ENCODE measurements around the gene ARHGAP8.
"Not testable (repeated sequence)": the region's sequence is repeated elsewhere in the genome, so short reads cannot be mapped to it uniquely, and the experiment has no call there.

Gene ARHGAP8

GRCh38 chr22:44840611-44841322 is 88.4 kb downstream of the ARHGAP8 start:
- DNase-seq (ENCODE audit: low read depth, low spot score) = no peak
- no peak overlapping the region for H3K4me3 ChIP-seq (ENCODE audit: low read length)

GRCh38 chr22:44842417-44842816 is 90.0 kb downstream of the ARHGAP8 start:
- H3K4me3 ChIP-seq (ENCODE audit: low read length) = no peak overlapping the region
- DNase-seq (ENCODE audit: low read depth, low spot score) = no peak

- no peak for DNase-seq (ENCODE audit: low read depth, low spot score)
- no peak overlapping the region for H3K4me3 ChIP-seq (ENCODE audit: low read length)
Measured at GRCh38 chr22:44845191-44845590, 92.8 kb downstream of the ARHGAP8 start.

GRCh38 chr22:44845796-44846720 is 93.7 kb downstream of the ARHGAP8 start:
- no peak for DNase-seq (ENCODE audit: low read depth, low spot score)

GRCh38 chr22:44846726-44847275 is 94.4 kb downstream of the ARHGAP8 start:
- H3K4me3 ChIP-seq (ENCODE audit: low read length) = no peak overlapping the region
- no peak for DNase-seq (ENCODE audit: low read depth, low spot score)

More at GRCh38 chr22:44845796-44846720, 93.7 kb downstream of the ARHGAP8 start:
- no peak overlapping the region for H3K4me3 ChIP-seq (ENCODE audit: low read length)

- no peak for DNase-seq (ENCODE audit: low read depth, low spot score)
- H3K4me3 ChIP-seq (ENCODE audit: low read length) = no peak overlapping the region
Measured at GRCh38 chr22:44847380-44847779, 95.0 kb downstream of the ARHGAP8 start.

- H3K4me3 ChIP-seq (ENCODE audit: low read length) = no peak overlapping the region
- DNase-seq (ENCODE audit: low read depth, low spot score) = no peak
Measured at GRCh38 chr22:44847892-44848291, 95.5 kb downstream of the ARHGAP8 start.

GRCh38 chr22:44848296-44848741 is 95.9 kb downstream of the ARHGAP8 start:
- H3K4me3 ChIP-seq (ENCODE audit: low read length) = no peak overlapping the region
- DNase-seq (ENCODE audit: low read depth, low spot score) = no peak

GRCh38 chr22:44848791-44849420 is 96.5 kb downstream of the ARHGAP8 start:
- DNase-seq (ENCODE audit: low read depth, low spot score) = no peak
- H3K4me3 ChIP-seq (ENCODE audit: low read length) = no peak overlapping the region

- no peak overlapping the region for H3K4me3 ChIP-seq (ENCODE audit: low read length)
- DNase-seq (ENCODE audit: low read depth, low spot score) = no peak
Measured at GRCh38 chr22:44850946-44851345, 98.6 kb downstream of the ARHGAP8 start.

- not testable (repeated sequence) for DNase-seq (ENCODE audit: low read depth, low spot score); H3K4me3 ChIP-seq (ENCODE audit: low read length)
Measured at GRCh38 chr22:44854641-44855040, 102.3 kb downstream of the ARHGAP8 start.

- no peak for DNase-seq (ENCODE audit: low read depth, low spot score)
- no peak overlapping the region for H3K4me3 ChIP-seq (ENCODE audit: low read length)
Measured at GRCh38 chr22:44855855-44856254, 103.5 kb downstream of the ARHGAP8 start.

GRCh38 chr22:44858819-44859218 is 106.4 kb downstream of the ARHGAP8 start:
- not testable (repeated sequence) for DNase-seq (ENCODE audit: low read depth, low spot score); H3K4me3 ChIP-seq (ENCODE audit: low read length)

- no peak for DNase-seq (ENCODE audit: low read depth, low spot score)
- H3K4me3 ChIP-seq (ENCODE audit: low read length) = no peak overlapping the region
Measured at GRCh38 chr22:44859641-44860040, 107.3 kb downstream of the ARHGAP8 start.

- DNase-seq (ENCODE audit: low read depth, low spot score) = no peak
- no peak overlapping the region for H3K4me3 ChIP-seq (ENCODE audit: low read length)
Measured at GRCh38 chr22:44860311-44860710, 107.9 kb downstream of the ARHGAP8 start.

GRCh38 chr22:44861245-44861644 is 108.9 kb downstream of the ARHGAP8 start:
- DNase-seq (ENCODE audit: low read depth, low spot score) = no peak
- H3K4me3 ChIP-seq (ENCODE audit: low read length) = no peak overlapping the region

GRCh38 chr22:44862281-44862680 is 109.9 kb downstream of the ARHGAP8 start:
- no peak overlapping the region for H3K4me3 ChIP-seq (ENCODE audit: low read length)
- no peak for DNase-seq (ENCODE audit: low read depth, low spot score)

GRCh38 chr22:44862981-44863860 is 110.8 kb downstream of the ARHGAP8 start:
- H3K4me3 ChIP-seq (ENCODE audit: low read length) = no peak overlapping the region
- peak; percentile 30 for DNase-seq (ENCODE audit: low read depth, low spot score)
